SJSA1 (cell line): ENCODE measurements around the gene CCDC186. TPM values are rescaled to one million over a fixed set of nuclear protein-coding genes. Genes with fewer than 3 reads are reported as not detected.

Source experiments
- DNase-seq, 2 experiments: peaks; one replicate each; pipeline ENCODE4 v3.0.0-alpha.2; 2015 to 2020; ENCODE audit warnings: low spot score in 2 of 2, low read depth in 1 of 2
- H3K27ac ChIP-seq: fragments of 250-450 bp; sonication (Bioruptor Pico); 2 replicates; pipeline ENCODE4 v1.5.1; 2020; ENCODE audit warnings: mild to moderate bottlenecking, moderate library complexity
- H3K27me3 ChIP-seq: fragments of 250-450 bp; sonication (Bioruptor Pico); replicated peaks from 2 replicates; pipeline ENCODE4 v1.5.1; 2020; ENCODE audit warnings: mild to moderate bottlenecking, moderate library complexity
- H3K36me3 ChIP-seq: fragments of 250-450 bp; sonication (Bioruptor Pico); 2 replicates; pipeline ENCODE4 v1.5.1; 2020; ENCODE audit warnings: mild to moderate bottlenecking
- H3K4me1 ChIP-seq: fragments of 250-450 bp; sonication (Bioruptor Pico); replicated peaks from 2 replicates; pipeline ENCODE4 v1.6.1; 2021; ENCODE audit warnings: mild to moderate bottlenecking
- H3K4me3 ChIP-seq: fragments of 250-450 bp; sonication (Bioruptor Pico); 2 replicates; pipeline ENCODE4 v1.5.1; 2020; ENCODE audit warnings: mild to moderate bottlenecking
- H3K9me3 ChIP-seq: fragments of 250-450 bp; sonication (Bioruptor Pico); replicated peaks from 2 replicates; pipeline ENCODE4 v1.5.1; 2020; ENCODE audit warnings: mild to moderate bottlenecking
- total RNA-seq: library from RNA; depleted of rRNA; stranded (reverse); fragments of >200 nt; shearing (Covaris generic); gene quantifications from 2 replicates; pipeline ENCODE4 v1.2.3, GENCODE V29; 2014; rRNA removed

The CCDC186 gene
- 7.7 and 11.9 TPM in 2 replicates for total RNA-seq

DNA sequence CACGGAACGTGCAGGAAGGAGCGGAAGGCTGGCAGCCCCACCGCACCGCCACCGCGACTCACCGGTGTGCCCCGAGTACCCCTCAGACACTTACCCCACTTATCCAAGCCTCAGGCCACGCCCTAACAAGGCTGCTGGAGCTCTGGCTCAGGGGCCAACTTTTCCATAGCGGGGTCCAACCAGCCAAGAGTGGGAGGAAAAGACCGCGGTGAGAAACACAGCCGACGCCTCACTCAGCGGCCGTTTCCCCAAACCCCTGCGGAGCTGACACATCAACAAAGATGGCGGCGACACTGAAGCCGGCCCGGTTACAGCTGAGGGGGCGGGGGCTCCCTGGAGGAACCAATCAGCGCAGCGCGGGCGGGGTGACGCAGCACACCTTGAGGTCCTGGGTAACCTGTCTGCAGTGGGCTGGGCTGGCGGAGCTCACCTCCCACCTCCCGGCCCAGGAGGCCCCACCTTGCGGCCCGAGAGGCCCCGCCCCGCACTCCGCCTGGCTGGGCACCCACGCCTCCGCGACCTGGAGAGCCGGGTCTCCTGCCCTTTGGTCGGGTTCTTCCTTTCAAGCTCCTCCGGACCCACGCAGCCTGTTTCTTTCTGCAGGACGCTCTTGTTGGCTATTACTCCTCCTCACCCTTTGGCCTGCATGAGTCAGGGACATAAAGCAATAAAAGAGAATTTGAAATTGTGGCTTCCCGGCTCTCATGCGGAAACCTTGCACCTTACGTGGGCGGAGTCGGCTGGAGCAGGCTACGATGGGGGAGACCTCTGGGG lies at the start of gene CCDC186:
CCDC186 (minus strand) TSS at position 283 of the 774 bp plus-strand sequence. CDS start 10,935 bp downstream, outside the sequence.
- peak within 1 kb of the TSS; percentile 64 for H3K27ac ChIP-seq
- H3K4me1 ChIP-seq: peaks cover 17% of the 10 kb centered on the region
- no peaks in the 10 kb centered on the region for H3K9me3 ChIP-seq
- peak within 1 kb of the TSS; percentile 85 for H3K4me3 ChIP-seq
- peaks cover 6% of the 10 kb centered on the region; the same call in 1 of the 2 replicates for H3K27me3 ChIP-seq
- DNase-seq: peak; percentile 82 to 88
- H3K36me3 ChIP-seq: peaks cover 5% of the 10 kb centered on the region

- Histone ChIP-seq H3K27me3 (peaks cover 66% of the 10 kb centered on the region), H3K9me3 (no peaks in the 10 kb centered on the region; the same call in 1 of the 2 replicates), H3K4me1 (no peaks in the 10 kb centered on the region), H3K27ac (no peak overlapping the region), H3K4me3 (no peak overlapping the region), H3K36me3 (no peaks in the 10 kb centered on the region)
- DNase-seq: no peak
These were observed 49.1 kb upstream of the CCDC186 start for GRCh38 chr10:114223066-114223465.

GRCh38 chr10:114221235-114221634 lies 47.2 kb upstream of the CCDC186 start:
- H3K4me1 ChIP-seq: no peaks in the 10 kb centered on the region
- DNase-seq: no peak
- no peak overlapping the region for H3K4me3 ChIP-seq
- peaks cover 66% of the 10 kb centered on the region for H3K27me3 ChIP-seq
- H3K9me3 ChIP-seq: no peaks in the 10 kb centered on the region; the same call in 1 of the 2 replicates
- no peaks in the 10 kb centered on the region for H3K36me3 ChIP-seq
- H3K27ac ChIP-seq: no peak overlapping the region

DNA sequence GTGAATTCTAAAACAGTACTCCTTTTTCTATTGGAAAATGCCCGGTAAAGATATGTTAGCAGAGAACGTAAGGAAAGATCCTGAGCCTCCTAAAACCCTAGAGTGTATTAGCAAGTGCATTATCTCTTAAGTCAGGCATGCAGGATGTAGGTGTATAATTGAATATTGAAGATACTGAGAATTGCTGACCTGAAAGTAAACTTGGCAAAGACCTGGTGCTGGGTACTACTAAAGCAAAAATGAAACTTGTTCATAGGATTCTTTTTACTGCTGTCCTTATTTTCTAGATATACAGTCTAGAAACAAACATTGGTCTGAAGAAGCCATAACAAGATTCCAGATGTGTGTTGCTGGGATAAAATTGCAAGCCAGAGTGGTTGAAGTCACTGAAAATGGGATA lies 46.3 kb upstream of the CCDC186 start:
- peaks cover 68% of the 10 kb centered on the region for H3K27me3 ChIP-seq
- no peaks in the 10 kb centered on the region; the same call in 1 of the 2 replicates for H3K9me3 ChIP-seq
- no peak overlapping the region for H3K4me3 ChIP-seq
- DNase-seq: no peak
- H3K27ac ChIP-seq: no peak overlapping the region
- H3K36me3 ChIP-seq: no peaks in the 10 kb centered on the region
- H3K4me1 ChIP-seq: no peaks in the 10 kb centered on the region

- H3K27me3 ChIP-seq: peaks cover 52% of the 10 kb centered on the region
- no peaks in the 10 kb centered on the region for H3K4me1 ChIP-seq
- no peak for DNase-seq
- no peak overlapping the region for H3K4me3 ChIP-seq
- no peak overlapping the region for H3K27ac ChIP-seq
- no peaks in the 10 kb centered on the region for H3K36me3 ChIP-seq
- H3K9me3 ChIP-seq: no peaks in the 10 kb centered on the region; the same call in none of the 2 replicates
These were observed 41.0 kb upstream of the CCDC186 start for GRCh38 chr10:114215033-114215432.

- Histone ChIP-seq H3K4me1 (no peaks in the 10 kb centered on the region), H3K9me3 (no peaks in the 10 kb centered on the region; the same call in 1 of the 2 replicates), H3K4me3 (no peak overlapping the region), H3K27me3 (peaks cover 47% of the 10 kb centered on the region), H3K27ac (no peak overlapping the region), H3K36me3 (no peaks in the 10 kb centered on the region)
- no peak for DNase-seq
These were observed 38.1 kb upstream of the CCDC186 start for GRCh38 chr10:114212153-114212552.

- no peaks in the 10 kb centered on the region for H3K36me3 ChIP-seq
- no peak overlapping the region for H3K4me3 ChIP-seq
- no peak for DNase-seq
- H3K9me3 ChIP-seq: no peaks in the 10 kb centered on the region; the same call in 1 of the 2 replicates
- no peak overlapping the region for H3K27ac ChIP-seq
- no peaks in the 10 kb centered on the region for H3K4me1 ChIP-seq
- peaks cover 59% of the 10 kb centered on the region for H3K27me3 ChIP-seq
These were observed 34.3 kb upstream of the CCDC186 start for GRCh38 chr10:114208351-114208750.

GRCh38 chr10:114207349-114207748 lies 33.3 kb upstream of the CCDC186 start:
- DNase-seq: no peak
- H3K36me3 ChIP-seq: no peaks in the 10 kb centered on the region
- no peaks in the 10 kb centered on the region; the same call in 1 of the 2 replicates for H3K9me3 ChIP-seq
- H3K27ac ChIP-seq: no peak overlapping the region
- H3K27me3 ChIP-seq: peaks cover 59% of the 10 kb centered on the region
- H3K4me3 ChIP-seq: no peak overlapping the region
- H3K4me1 ChIP-seq: no peaks in the 10 kb centered on the region

DNA sequence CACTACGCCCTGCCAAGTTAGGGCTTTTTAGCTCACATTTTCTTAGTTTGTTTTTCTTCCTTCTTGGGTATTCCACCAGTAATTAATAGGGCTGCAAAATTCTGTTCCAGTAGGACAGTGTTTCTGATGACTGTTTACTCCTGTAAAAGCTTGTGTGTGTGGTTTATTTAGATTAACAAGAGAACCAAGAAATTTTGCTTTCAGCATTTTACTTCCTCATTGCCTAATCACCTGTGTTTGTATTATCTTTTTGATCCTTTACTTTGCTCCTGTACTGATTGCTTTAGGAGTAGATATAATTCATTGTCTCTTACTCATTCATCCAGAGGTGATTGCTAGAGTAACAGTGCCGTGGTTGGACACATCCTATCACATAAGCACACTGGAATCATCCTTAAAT lies 32.9 kb upstream of the CCDC186 start:
- Histone ChIP-seq H3K36me3 (no peaks in the 10 kb centered on the region), H3K27ac (no peak overlapping the region), H3K4me3 (no peak overlapping the region), H3K4me1 (no peaks in the 10 kb centered on the region), H3K27me3 (peaks cover 57% of the 10 kb centered on the region), H3K9me3 (no peaks in the 10 kb centered on the region; the same call in 1 of the 2 replicates)
- DNase-seq: no peak

GRCh38 chr10:114202812-114203211 lies 28.8 kb upstream of the CCDC186 start:
- H3K27ac ChIP-seq: no peak overlapping the region
- no peak overlapping the region for H3K4me3 ChIP-seq
- no peaks in the 10 kb centered on the region for H3K36me3 ChIP-seq
- H3K9me3 ChIP-seq: no peaks in the 10 kb centered on the region
- no peak for DNase-seq
- H3K27me3 ChIP-seq: peaks cover 41% of the 10 kb centered on the region
- H3K4me1 ChIP-seq: no peaks in the 10 kb centered on the region

- Histone ChIP-seq H3K36me3 (no peaks in the 10 kb centered on the region), H3K9me3 (no peaks in the 10 kb centered on the region), H3K4me3 (no peak overlapping the region), H3K27ac (no peak overlapping the region), H3K27me3 (peaks cover 31% of the 10 kb centered on the region), H3K4me1 (no peaks in the 10 kb centered on the region)
- no peak for DNase-seq
These were observed 25.2 kb upstream of the CCDC186 start for GRCh38 chr10:114199239-114199638.

- no peak for DNase-seq
- Histone ChIP-seq H3K4me3 (no peak overlapping the region), H3K36me3 (no peaks in the 10 kb centered on the region), H3K27me3 (peaks cover 20% of the 10 kb centered on the region), H3K4me1 (no peaks in the 10 kb centered on the region), H3K9me3 (no peaks in the 10 kb centered on the region), H3K27ac (no peak overlapping the region)
These were observed 21.1 kb upstream of the CCDC186 start for GRCh38 chr10:114195079-114195478.

- no peak overlapping the region for H3K4me3 ChIP-seq
- no peak overlapping the region for H3K27ac ChIP-seq
- H3K9me3 ChIP-seq: no peaks in the 10 kb centered on the region
These were observed 15.7 kb upstream of the CCDC186 start for GRCh38 chr10:114189700-114190099.

GRCh38 chr10:114188900-114189299 lies 14.9 kb upstream of the CCDC186 start:
- Histone ChIP-seq H3K27me3 (peaks cover 17% of the 10 kb centered on the region), H3K4me1 (no peaks in the 10 kb centered on the region), H3K9me3 (no peaks in the 10 kb centered on the region), H3K36me3 (no peaks in the 10 kb centered on the region), H3K27ac (no peak overlapping the region), H3K4me3 (no peak overlapping the region)
- no peak for DNase-seq

More at GRCh38 chr10:114189700-114190099, 15.7 kb upstream of the CCDC186 start:
- no peak for DNase-seq
- H3K4me1 ChIP-seq: no peaks in the 10 kb centered on the region
- H3K36me3 ChIP-seq: no peaks in the 10 kb centered on the region
- peaks cover 17% of the 10 kb centered on the region for H3K27me3 ChIP-seq
